Bronchus fibroblast of lung (primary cell): ENCODE measurements around the gene SERPINB1. TPM values are rescaled to one million over a fixed set of nuclear protein-coding genes. Genes with fewer than 3 reads are reported as not detected.

ENCODE experiments used
- total RNA-seq: library from RNA; depleted of rRNA; stranded (reverse); fragments of >200 nt; gene quantifications from 2 replicates; pipeline ENCODE4 v1.2.3, GENCODE V29; 2015

Gene SERPINB1
- 15.3 and 15.8 TPM in 2 replicates for total RNA-seq

GRCh38 chr6:2841264-2842138 is at the start of gene SERPINB1:
SERPINB1 (minus strand) TSS chr6:2841863; CDS start chr6:2840586, 1,277 bp downstream.

Other genes with a start within 250 kb of the SERPINB1 start
- gene MYLK4, start 90.9 kb downstream of the SERPINB1 start, total RNA-seq: under 0.01 and 0.15 TPM in 2 replicates
- gene WRNIP1, start 76.5 kb downstream of the SERPINB1 start, total RNA-seq: 39.8 and 44.0 TPM in 2 replicates
- gene SERPINB9, start 61.4 kb upstream of the SERPINB1 start, total RNA-seq: 7.2 and 7.3 TPM in 2 replicates
- 136 and 168 TPM in 2 replicates for gene SERPINB6, start 129.7 kb upstream of the SERPINB1 start, total RNA-seq
- gene NQO2, start 158.0 kb upstream of the SERPINB1 start, total RNA-seq: 41.7 and 44.3 TPM in 2 replicates
- gene RIPK1, start 226.6 kb upstream of the SERPINB1 start, total RNA-seq: 11.1 and 12.6 TPM in 2 replicates